Endothelial cell (in vitro differentiated cells): ENCODE data around the gene RGL1. TPM values are rescaled to one million over a fixed set of nuclear protein-coding genes. Genes with fewer than 3 reads are reported as not detected.

Experiments used
- DNase-seq: peaks from one replicate; pipeline ENCODE4 v3.0.0; 2021; ENCODE audit warnings: low spot score
- H3K27ac Mint-ChIP-seq: one replicate; pipeline ENCODE4 v1.8.0; 2021; ENCODE audit warnings: mixed read lengths, inconsistent platforms; ENCODE audit not compliant: unreplicated experiment
- H3K27me3 Mint-ChIP-seq: one replicate; pipeline ENCODE4 v1.8.0; 2021; ENCODE audit warnings: mild to moderate bottlenecking, moderate library complexity, mixed read lengths, inconsistent platforms; ENCODE audit not compliant: unreplicated experiment
- H3K36me3 Mint-ChIP-seq: one replicate; pipeline ENCODE4 v1.8.0; 2021; ENCODE audit warnings: mild to moderate bottlenecking, low read depth, mixed read lengths, inconsistent platforms; ENCODE audit not compliant: unreplicated experiment
- H3K4me1 Mint-ChIP-seq: one replicate; pipeline ENCODE4 v1.8.0; 2021; ENCODE audit warnings: mild to moderate bottlenecking, mixed read lengths, inconsistent platforms; ENCODE audit not compliant: unreplicated experiment
- H3K4me3 Mint-ChIP-seq: one replicate; pipeline ENCODE4 v1.8.0; 2021; ENCODE audit warnings: mild to moderate bottlenecking, mixed read lengths, inconsistent platforms; ENCODE audit not compliant: unreplicated experiment
- H3K9me3 Mint-ChIP-seq: one replicate; pipeline ENCODE4 v1.8.0; 2021; ENCODE audit warnings: mixed read lengths, inconsistent platforms; ENCODE audit not compliant: unreplicated experiment
- total RNA-seq: library from RNA; stranded (reverse); fragmentation: NEBNext Ultra II Directional; extraction: Animal tissue kit (Norgen Biotek cat#: 25700); gene quantifications from one replicate; pipeline ENCODE4 v1.2.1, GENCODE V29; 2021; ENCODE audit not compliant: unreplicated experiment
- TF ChIP-seq, protein P1 (sequence below): fragments of 200-600 bp; sonication (generic); IDR thresholded peaks from one replicate; pipeline ENCODE4 v1.5.0; 2021; ENCODE audit warnings: antibody characterized with exemption; ENCODE audit not compliant: unreplicated experiment

Gene RGL1
- total RNA-seq, 1 donor from 2014 or later, result 60.7 TPM

DNA sequence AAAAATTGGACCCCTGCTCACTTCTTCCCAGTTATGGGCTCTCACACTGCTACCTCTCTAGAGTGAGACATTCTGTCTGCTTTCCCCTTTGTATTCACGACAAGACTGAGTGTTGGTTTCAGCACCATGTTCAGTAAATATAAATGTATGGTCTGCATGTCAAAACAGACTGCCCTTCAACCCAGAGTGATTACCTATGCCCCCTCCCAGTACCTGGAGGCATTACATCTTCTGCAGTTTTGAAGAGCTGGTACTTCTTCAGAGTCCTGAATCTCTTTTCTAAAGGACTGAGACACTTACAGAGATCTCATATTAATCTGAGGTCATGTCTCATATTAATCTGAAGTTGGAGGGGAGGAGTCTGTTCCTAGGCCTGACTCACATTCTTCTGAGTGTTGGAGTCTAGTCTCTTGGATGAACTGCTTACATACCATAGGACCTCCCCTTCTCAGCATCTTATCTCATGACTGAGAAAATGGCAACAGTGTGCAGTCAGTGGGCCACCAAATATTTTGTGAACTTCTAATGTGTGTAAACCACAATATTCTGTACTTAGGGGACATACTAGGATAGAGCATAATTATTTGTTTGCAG is 80.3 kb downstream of the RGL1 start:
- H3K27ac Mint-ChIP-seq, result no peak overlapping the region
- no peak for DNase-seq
- H3K4me3 Mint-ChIP-seq, result peak overlapping the region; percentile 79
- H3K9me3 Mint-ChIP-seq, result no peaks in the 10 kb centered on the region
- TF ChIP-seq, protein P1, sequence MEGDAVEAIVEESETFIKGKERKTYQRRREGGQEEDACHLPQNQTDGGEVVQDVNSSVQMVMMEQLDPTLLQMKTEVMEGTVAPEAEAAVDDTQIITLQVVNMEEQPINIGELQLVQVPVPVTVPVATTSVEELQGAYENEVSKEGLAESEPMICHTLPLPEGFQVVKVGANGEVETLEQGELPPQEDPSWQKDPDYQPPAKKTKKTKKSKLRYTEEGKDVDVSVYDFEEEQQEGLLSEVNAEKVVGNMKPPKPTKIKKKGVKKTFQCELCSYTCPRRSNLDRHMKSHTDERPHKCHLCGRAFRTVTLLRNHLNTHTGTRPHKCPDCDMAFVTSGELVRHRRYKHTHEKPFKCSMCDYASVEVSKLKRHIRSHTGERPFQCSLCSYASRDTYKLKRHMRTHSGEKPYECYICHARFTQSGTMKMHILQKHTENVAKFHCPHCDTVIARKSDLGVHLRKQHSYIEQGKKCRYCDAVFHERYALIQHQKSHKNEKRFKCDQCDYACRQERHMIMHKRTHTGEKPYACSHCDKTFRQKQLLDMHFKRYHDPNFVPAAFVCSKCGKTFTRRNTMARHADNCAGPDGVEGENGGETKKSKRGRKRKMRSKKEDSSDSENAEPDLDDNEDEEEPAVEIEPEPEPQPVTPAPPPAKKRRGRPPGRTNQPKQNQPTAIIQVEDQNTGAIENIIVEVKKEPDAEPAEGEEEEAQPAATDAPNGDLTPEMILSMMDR, result no peak
- H3K4me1 Mint-ChIP-seq, result peaks cover 41% of the 10 kb centered on the region
- peaks cover 5% of the 10 kb centered on the region for H3K27me3 Mint-ChIP-seq
- H3K36me3 Mint-ChIP-seq, result peaks cover 83% of the 10 kb centered on the region

DNA sequence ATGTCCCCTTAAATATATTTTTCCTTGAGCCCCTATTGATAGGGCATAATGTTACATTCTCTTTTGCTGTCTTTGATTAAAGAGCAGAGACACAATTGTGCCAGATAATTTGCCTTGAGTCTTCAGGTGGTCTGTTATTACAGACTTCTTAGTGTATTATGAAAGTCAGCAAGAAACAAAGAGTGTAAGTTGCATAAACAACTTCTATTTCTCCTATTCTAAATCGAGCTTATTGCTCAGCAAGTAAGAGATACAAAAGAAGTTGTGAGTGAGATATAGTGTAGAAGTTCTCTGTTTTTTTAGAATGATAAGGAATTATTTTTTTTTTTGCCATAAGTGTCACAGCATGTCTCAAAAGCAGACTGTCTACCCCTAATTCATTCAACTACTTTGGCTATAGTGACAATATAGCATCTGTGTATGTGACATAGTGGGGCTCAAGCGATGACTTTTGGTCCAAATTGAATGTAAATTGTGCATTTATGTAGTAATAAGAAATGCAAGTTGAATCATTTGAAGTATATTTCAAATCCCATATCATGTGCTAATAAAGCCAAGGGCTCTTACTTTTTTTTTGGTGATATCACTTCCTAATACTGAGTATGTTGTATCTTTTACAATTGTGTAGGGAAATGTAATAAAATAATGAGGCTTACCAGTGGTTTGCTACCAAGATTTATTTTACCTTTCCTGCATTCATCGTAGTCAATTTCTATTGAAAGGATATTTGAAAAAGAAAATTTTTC is 81.3 kb downstream of the RGL1 start:
- TF ChIP-seq, protein P1, result no peak
- Mint-ChIP-seq H3K4me1 (peaks cover 33% of the 10 kb centered on the region), H3K9me3 (no peaks in the 10 kb centered on the region), H3K27me3 (peaks cover 3% of the 10 kb centered on the region), H3K36me3 (peaks cover 77% of the 10 kb centered on the region), H3K27ac (no peak overlapping the region), H3K4me3 (peak overlapping the region; percentile 53)
- DNase-seq, result no peak

DNA sequence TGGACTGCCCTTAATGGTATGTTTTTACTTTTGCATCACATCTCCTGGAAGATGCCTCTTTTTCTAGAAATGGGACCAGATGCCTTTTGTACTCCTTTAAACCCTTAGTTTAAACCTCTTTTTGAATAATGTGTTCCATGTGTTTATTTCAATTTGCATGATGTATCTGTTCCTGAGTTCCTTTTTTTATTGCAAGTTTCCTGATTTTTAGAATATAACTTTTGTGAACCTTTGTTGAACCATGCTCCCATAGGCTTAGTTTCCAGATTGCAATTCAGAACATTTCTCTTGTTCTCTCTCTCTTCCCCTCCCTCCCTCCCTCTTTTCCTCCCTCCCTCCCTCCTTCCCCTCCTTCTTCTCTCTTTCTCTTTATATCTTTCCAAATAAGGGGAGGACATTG is 81.9 kb downstream of the RGL1 start:
- Mint-ChIP-seq H3K4me3 (peak overlapping the region; percentile 53), H3K9me3 (no peaks in the 10 kb centered on the region), H3K27me3 (peaks cover under 1% of the 10 kb centered on the region), H3K27ac (no peak overlapping the region), H3K4me1 (peaks cover 28% of the 10 kb centered on the region), H3K36me3 (peaks cover 75% of the 10 kb centered on the region)
- DNase-seq, result no peak
- TF ChIP-seq, protein P1, result no peak

DNA sequence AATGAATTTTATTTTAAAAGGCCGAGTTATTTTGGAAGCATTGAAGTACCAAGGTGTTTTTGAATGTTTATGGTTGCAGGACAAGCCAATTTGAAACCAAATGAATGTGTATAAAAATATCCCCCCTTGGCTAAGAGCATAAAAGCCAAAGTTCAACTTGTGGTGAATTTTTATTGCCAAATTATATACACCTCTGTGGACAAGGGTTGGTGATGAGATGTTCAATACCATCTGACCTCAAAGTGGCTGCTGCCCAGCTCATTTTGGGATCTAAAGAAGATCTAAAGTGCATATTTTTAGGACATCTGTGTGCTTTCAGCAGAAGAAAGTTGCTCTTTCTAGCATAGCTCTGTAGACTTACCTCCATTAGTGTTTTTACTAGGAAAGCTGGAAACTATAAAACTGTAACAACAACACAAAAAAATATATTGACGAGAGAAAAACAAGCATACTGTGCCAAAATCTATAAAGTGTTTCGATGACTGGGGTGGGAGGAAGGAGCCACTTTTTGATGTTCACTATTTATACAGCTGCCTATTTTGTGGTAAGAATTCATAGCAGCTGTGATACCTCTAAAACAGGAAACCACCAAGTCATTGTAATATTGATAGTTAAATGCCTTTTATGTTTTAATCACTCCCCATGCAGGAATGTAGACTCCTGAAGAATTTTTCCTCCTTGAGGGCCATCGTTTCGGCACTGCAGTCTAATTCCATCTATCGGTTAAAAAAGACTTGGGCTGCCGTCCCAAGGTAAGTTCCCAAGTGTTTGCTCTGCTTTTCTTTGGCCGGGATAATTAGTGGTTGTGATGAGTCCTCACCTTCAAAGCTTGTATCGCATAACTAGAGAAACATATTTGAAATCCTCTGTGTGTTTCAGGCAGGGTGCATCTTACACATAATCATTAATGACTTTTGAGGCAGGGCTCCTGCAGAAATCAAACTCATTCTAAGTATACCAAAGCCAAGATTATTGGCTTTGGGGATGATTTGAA is 83.2 kb downstream of the RGL1 start:
- Mint-ChIP-seq H3K27me3 (no peaks in the 10 kb centered on the region), H3K9me3 (no peaks in the 10 kb centered on the region), H3K36me3 (peaks cover 69% of the 10 kb centered on the region), H3K4me3 (peak overlapping the region; percentile 21), H3K4me1 (peaks cover 18% of the 10 kb centered on the region), H3K27ac (no peak overlapping the region)
- TF ChIP-seq, protein P1, result no peak
- no peak for DNase-seq
